ENCODE results near the gene KLK13. TPM values are rescaled to one million over a fixed set of nuclear protein-coding genes. Genes with fewer than 3 reads are reported as not detected.

KLK13 gene
- total RNA-seq, 1 donor = not detected

DNA sequence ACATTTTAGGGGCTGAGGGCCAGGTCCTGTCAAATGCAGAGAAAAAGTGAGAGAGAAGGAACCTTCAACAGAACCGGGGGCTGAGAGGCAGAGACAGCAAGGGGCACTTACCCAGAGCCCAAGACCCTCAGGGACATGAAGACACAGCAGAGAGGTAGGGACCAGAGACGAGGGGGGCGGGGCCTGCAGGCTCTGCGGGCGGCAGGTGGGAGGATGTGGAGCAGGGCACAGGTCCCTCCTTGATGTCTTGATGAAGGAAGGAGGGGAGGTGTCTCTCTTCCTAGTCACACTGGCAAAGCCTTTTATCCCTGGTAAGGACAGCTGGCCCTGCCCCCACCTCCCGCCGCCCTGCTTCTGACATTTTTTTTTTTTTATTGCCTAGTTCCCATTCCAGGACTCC lies 17.7 kb upstream of the KLK13 start, which contains the start of gene KLK14:
KLK14 (minus strand) TSS at position 277 of the 400 bp plus-strand sequence; CDS start at position 4, 273 bp downstream.
- Histone ChIP-seq H3K4me3 (ENCODE audit: insufficient read depth, low read length) (no peak within 1 kb of the TSS), H3K36me3 (ENCODE audit: insufficient read depth, low read length) (no peaks in the 10 kb centered on the region), H4K20me1 (ENCODE audit: insufficient read depth, low read length) (no peaks in the 10 kb centered on the region), H3K79me2 (ENCODE audit: insufficient read depth, low read length) (no peaks in the 10 kb centered on the region), H3K4me2 (ENCODE audit: insufficient read depth, low read length) (no peak within 1 kb of the TSS), H3K4me1 (ENCODE audit: insufficient read depth, low read length) (no peaks in the 10 kb centered on the region), H3K9me3 (ENCODE audit: low read depth, low read length) (no peaks in the 10 kb centered on the region), H3K27me3 (ENCODE audit: insufficient read depth, low read length) (no peaks in the 10 kb centered on the region), H2AFZ (ENCODE audit: low read length) (no peak within 1 kb of the TSS), H3K27ac (ENCODE audit: low read depth, low read length) (no peak within 1 kb of the TSS)
- DNase-seq (ENCODE audit: insufficient read length, low spot score, missing footprints) = peak; percentile 43
- TF ChIP-seq, protein P1, sequence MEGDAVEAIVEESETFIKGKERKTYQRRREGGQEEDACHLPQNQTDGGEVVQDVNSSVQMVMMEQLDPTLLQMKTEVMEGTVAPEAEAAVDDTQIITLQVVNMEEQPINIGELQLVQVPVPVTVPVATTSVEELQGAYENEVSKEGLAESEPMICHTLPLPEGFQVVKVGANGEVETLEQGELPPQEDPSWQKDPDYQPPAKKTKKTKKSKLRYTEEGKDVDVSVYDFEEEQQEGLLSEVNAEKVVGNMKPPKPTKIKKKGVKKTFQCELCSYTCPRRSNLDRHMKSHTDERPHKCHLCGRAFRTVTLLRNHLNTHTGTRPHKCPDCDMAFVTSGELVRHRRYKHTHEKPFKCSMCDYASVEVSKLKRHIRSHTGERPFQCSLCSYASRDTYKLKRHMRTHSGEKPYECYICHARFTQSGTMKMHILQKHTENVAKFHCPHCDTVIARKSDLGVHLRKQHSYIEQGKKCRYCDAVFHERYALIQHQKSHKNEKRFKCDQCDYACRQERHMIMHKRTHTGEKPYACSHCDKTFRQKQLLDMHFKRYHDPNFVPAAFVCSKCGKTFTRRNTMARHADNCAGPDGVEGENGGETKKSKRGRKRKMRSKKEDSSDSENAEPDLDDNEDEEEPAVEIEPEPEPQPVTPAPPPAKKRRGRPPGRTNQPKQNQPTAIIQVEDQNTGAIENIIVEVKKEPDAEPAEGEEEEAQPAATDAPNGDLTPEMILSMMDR (IDR thresholded peaks at IDR 0.05; ENCODE audit: extremely low read depth, low read depth, low read length) = no peak

DNA sequence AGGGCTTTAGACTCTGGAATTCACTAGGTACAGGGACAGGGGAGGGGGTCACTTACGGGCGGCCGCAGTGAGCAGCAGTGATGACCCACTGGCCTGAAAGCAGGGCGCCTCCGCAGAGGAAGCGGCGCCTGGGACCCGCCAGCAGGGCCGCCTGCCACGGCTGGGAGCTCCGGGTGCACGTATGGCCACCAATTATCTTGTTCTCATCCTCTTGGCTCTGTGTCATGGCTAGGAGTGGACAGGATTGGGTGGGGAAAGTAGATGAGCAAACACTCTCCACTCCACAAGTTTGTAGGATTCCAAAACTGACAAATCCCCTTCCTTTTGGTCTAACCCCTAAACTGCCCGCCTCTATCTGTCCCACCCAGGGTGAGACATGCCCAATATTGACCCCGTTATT lies 16.6 kb upstream of the KLK13 start:
- Histone ChIP-seq H2AFZ (ENCODE audit: low read length) (no peak overlapping the region), H3K36me3 (ENCODE audit: insufficient read depth, low read length) (no peaks in the 10 kb centered on the region), H3K4me3 (ENCODE audit: insufficient read depth, low read length) (no peak overlapping the region), H3K27ac (ENCODE audit: low read depth, low read length) (no peak overlapping the region), H3K9me3 (ENCODE audit: low read depth, low read length) (no peaks in the 10 kb centered on the region), H3K79me2 (ENCODE audit: insufficient read depth, low read length) (no peaks in the 10 kb centered on the region), H4K20me1 (ENCODE audit: insufficient read depth, low read length) (no peaks in the 10 kb centered on the region), H3K4me2 (ENCODE audit: insufficient read depth, low read length) (no peak overlapping the region), H3K4me1 (ENCODE audit: insufficient read depth, low read length) (no peaks in the 10 kb centered on the region), H3K27me3 (ENCODE audit: insufficient read depth, low read length) (no peaks in the 10 kb centered on the region)
- peak; percentile 84 for DNase-seq (ENCODE audit: insufficient read length, low spot score, missing footprints)
- TF ChIP-seq, protein P1 (IDR thresholded peaks at IDR 0.05; ENCODE audit: extremely low read depth, low read depth, low read length) = no peak

DNA sequence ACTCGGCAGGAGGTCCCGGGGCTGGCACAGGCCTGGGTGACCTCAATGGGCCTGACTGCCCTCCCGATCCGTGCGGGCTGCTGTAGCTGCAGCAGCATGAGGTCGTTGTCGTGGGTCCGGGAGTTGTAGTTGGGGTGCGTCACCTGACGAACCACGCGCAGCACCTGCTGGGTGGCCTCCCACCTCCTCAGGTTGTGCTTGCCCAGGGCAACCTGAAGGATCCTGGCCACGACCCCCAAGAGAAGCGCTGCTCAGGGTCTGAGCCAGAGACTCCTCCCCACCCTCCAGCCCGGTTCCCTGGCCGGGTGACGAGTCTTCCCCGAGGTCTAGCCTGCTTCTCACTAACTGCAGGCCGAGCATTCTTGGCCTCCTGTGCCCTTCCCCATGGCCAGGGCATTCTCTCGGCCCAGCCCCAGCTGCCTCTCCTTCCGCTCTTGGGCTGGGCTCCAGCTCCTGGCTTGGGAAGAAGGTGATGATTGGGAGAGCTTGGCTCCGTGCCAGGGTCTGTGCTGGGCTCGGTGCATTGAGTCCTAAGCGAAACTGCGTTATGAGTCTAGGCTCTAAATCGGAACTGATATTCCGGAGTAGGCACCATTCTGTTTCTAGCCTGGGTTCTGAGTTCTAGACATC lies 14.7 kb upstream of the KLK13 start:
- Histone ChIP-seq H4K20me1 (ENCODE audit: insufficient read depth, low read length) (no peaks in the 10 kb centered on the region), H3K27ac (ENCODE audit: low read depth, low read length) (no peak overlapping the region), H2AFZ (ENCODE audit: low read length) (no peak overlapping the region), H3K27me3 (ENCODE audit: insufficient read depth, low read length) (no peaks in the 10 kb centered on the region), H3K4me3 (ENCODE audit: insufficient read depth, low read length) (no peak overlapping the region), H3K9me3 (ENCODE audit: low read depth, low read length) (no peaks in the 10 kb centered on the region), H3K79me2 (ENCODE audit: insufficient read depth, low read length) (no peaks in the 10 kb centered on the region), H3K4me1 (ENCODE audit: insufficient read depth, low read length) (no peaks in the 10 kb centered on the region), H3K36me3 (ENCODE audit: insufficient read depth, low read length) (no peaks in the 10 kb centered on the region), H3K4me2 (ENCODE audit: insufficient read depth, low read length) (no peak overlapping the region)
- TF ChIP-seq, protein P1 (IDR thresholded peaks at IDR 0.05; ENCODE audit: extremely low read depth, low read depth, low read length) = no peak
- peak; percentile 55 for DNase-seq (ENCODE audit: insufficient read length, low spot score, missing footprints)

DNA sequence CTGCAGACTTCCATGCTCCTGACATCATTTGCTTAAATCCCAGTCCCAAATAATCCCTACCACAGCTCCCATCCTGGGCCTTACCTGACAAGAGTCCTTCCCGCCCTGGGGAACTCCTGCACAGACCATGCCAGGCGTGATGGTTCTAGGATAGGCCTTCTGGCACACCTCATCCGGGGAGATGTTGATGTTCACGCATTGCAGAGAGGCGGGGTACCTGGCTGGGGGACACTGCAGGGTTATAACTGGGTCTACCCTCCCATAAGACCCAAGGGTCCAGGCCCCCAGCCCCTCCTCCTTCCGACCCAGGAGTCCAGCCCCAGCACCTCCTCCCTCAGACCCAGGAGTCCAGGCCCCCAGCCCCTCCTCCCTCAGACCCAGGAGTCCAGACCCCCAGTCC lies 13.8 kb upstream of the KLK13 start:
- peak; percentile 37 for DNase-seq (ENCODE audit: insufficient read length, low spot score, missing footprints)
- Histone ChIP-seq H3K9me3 (ENCODE audit: low read depth, low read length) (no peaks in the 10 kb centered on the region), H3K4me2 (ENCODE audit: insufficient read depth, low read length) (no peak overlapping the region), H2AFZ (ENCODE audit: low read length) (no peak overlapping the region), H3K27ac (ENCODE audit: low read depth, low read length) (no peak overlapping the region), H3K79me2 (ENCODE audit: insufficient read depth, low read length) (no peaks in the 10 kb centered on the region), H4K20me1 (ENCODE audit: insufficient read depth, low read length) (no peaks in the 10 kb centered on the region), H3K27me3 (ENCODE audit: insufficient read depth, low read length) (no peaks in the 10 kb centered on the region), H3K36me3 (ENCODE audit: insufficient read depth, low read length) (no peaks in the 10 kb centered on the region), H3K4me3 (ENCODE audit: insufficient read depth, low read length) (no peak overlapping the region), H3K4me1 (ENCODE audit: insufficient read depth, low read length) (no peaks in the 10 kb centered on the region)
- TF ChIP-seq, protein P1 (IDR thresholded peaks at IDR 0.05; ENCODE audit: extremely low read depth, low read depth, low read length) = no peak
